Measurements from ENCODE around the gene PRRG1.

- TF ChIP-seq ZBTB7A (IDR thresholded peaks at IDR 0.05; ENCODE audit: low read depth) (no peak), TEAD4 (IDR thresholded peaks at IDR 0.05) (no peak), RAD21 (IDR thresholded peaks at IDR 0.05; ENCODE audit: low read depth) (no peak), YY1 (IDR thresholded peaks at IDR 0.05; ENCODE audit: low read depth) (no peak), EP300 (IDR thresholded peaks at IDR 0.05; ENCODE audit: borderline replicate concordance) (no peak), TAF1 (IDR thresholded peaks at IDR 0.05; ENCODE audit: low read depth) (no peak), REST (IDR thresholded peaks at IDR 0.05; ENCODE audit: low read depth) (no peak), EGR1 (IDR thresholded peaks at IDR 0.05) (no peak), FOXM1 (IDR thresholded peaks at IDR 0.05; ENCODE audit: borderline replicate concordance, low read depth) (no peak), CEBPB (IDR thresholded peaks at IDR 0.05) (no peak)
- TF ChIP-seq, protein P1, sequence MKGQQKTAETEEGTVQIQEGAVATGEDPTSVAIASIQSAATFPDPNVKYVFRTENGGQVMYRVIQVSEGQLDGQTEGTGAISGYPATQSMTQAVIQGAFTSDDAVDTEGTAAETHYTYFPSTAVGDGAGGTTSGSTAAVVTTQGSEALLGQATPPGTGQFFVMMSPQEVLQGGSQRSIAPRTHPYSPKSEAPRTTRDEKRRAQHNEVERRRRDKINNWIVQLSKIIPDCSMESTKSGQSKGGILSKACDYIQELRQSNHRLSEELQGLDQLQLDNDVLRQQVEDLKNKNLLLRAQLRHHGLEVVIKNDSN (IDR thresholded peaks at IDR 0.05): no peak
These were observed 18.8 kb downstream of the PRRG1 start for GRCh38 chrX:37367946-37368345.
